Right forelimb (tissue), 1 donor: ENCODE measurements around the gene SP7.
"Not testable (repeated sequence)": the region's sequence is repeated elsewhere in the genome, so short reads cannot be mapped to it uniquely, and the experiment has no call there.

Experiments
- DNase-seq: peaks from one replicate; pipeline ENCODE4 v3.0.0-alpha.2; 2018

Gene SP7

GRCh38 chr12:53345486-53346188 is 9.5 kb upstream of the SP7 start:
- peak; percentile 77 for DNase-seq

GRCh38 chr12:53344824-53345485 is 8.8 kb upstream of the SP7 start:
- DNase-seq = peak; percentile 90

- DNase-seq = no peak
Measured at GRCh38 chr12:53344487-53344823, 8.3 kb upstream of the SP7 start.

GRCh38 chr12:53343969-53344368 is 7.8 kb upstream of the SP7 start:
- no peak for DNase-seq

DNA sequence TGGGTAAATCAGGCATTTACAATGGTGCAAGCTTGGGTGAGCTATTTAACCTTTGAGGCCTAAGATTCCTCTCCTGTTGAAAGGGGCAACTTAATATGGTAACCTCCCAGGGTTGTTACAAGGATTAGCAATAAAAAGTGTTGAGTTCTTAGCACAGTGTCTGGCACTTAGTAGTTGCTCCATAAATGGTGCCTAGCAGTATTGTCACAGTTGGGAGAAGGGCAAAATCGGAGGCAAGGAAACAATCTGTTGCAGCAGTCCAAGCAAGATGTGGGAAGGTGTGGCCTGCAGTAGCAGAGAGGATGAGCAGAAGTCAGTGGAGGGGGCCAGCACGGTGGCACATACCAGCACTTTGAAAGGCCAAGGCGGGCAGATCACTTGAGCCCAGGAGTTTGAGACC is 7.3 kb upstream of the SP7 start:
- no peak for DNase-seq

DNA sequence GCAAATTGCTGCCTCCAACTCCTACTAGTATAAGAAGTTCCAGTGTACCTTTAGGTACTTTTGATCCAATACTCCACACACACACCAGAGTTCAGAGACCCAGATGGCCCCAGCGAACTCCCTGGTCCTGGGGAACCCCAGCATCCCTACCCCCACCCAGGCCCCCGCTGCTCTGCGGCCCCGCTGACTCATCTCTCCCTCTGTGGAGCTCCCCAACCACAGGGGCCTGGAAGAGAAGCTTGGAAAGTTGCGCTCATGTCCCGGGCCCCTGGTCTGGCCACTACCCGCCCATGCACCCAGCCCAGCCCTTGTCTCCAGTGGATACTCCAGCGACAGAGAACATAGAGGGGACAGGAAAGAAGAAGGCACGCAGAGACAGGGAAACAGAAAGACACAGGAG is 4.2 kb upstream of the SP7 start:
- DNase-seq = no peak

DNA sequence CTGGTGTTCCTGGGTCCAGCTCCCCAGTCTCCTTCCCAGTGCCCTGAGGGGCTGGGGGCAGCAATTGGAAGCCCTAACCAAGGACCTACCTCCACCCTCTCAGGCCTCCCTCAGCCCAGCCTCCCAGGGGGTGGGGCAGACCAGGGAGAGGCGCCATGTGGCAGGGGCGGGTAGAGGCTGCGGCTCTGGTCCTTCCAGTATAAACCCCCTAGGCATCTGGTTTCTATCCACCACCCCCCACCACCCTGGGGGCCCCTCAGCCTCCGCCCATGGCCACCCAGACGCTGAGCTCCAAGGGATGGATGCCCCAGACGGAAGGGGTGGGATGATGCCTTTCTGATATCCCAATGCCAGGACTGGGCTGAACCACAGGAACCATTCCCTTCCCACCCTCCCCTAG is 2.8 kb upstream of the SP7 start:
- no peak for DNase-seq

DNA sequence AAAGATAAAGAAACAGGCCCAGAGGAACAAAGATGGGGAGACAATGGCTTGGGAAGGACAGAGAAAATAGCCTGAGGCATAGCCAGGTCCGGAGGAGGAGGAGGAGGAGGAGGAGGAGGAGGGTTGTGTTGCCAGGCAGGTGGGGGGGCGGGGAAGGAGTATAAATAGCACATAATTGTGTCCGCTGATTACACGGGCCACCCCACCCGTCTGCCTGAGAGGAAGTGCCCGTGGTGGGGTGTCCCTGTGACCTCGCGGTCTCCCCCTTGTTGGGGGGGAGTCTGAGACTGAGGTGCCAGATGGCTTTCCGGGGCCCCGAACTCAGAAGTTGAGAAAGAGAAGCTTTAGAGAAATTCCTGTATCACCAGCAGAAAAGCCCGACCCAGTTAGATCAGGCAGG is 1.9 kb upstream of the SP7 start:
- DNase-seq = no peak

DNA sequence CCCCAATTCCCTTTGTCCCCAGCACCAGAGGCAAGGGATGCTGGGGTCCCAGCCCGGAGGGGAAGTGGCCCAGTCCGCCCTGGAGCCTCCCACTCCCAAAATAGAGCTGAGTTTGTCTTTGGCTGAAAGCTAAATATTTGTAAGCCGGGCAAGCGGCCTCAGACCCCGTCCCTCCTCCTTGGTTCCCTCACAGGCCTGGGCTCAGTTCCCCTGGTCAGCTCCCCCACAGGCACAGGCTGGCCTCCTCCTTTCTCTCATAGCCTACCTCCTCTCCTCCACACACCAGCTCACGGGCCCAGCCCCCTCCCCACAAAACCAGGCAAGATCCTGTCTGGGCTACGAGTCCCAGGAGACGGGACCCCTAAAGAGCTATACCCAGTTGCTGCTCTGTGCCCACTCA is 1.3 kb downstream of the SP7 start:
- DNase-seq = no peak

DNA sequence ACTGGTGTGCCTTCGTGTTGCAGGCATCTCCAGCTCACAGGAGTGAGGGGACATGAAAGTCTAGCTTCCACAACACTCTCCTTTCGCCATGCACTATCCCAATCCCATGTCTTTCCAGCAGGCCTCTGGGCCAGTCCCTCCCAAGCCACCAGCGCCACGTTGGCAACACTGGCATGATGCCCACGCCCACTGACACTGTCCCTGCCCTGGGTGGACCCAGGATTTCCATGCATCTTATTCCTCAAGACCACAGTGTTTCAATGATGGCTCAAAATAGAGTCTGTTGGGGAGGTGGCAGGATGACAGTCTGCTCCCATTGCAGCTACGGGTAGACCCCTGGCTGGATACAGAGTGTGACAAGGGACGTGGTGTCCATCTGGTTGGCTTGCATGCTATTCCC is 2.3 kb downstream of the SP7 start:
- no peak for DNase-seq

GRCh38 chr12:53333289-53333688 is 2.9 kb downstream of the SP7 start:
- DNase-seq = no peak

DNA sequence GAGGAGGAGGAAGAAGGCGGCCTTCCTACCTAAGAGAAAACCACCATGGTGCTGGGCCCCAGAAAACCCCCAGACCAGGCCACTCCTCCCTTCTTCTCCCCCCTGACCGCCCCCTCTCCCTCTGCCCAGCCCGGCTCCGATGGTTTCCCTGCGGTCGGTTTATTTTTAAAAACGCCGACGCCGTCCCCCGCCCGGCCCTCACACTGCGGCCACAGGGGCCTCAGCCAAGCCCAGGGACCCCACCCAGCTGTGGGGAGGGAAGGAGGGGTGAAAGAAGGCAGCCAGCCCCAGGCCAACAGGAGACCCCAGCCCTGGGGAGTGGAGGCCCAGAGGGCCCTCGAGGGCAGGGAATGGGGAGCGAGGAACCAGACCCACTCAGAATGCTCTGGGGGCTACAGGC is 3.4 kb downstream of the SP7 start:
- no peak for DNase-seq

DNA sequence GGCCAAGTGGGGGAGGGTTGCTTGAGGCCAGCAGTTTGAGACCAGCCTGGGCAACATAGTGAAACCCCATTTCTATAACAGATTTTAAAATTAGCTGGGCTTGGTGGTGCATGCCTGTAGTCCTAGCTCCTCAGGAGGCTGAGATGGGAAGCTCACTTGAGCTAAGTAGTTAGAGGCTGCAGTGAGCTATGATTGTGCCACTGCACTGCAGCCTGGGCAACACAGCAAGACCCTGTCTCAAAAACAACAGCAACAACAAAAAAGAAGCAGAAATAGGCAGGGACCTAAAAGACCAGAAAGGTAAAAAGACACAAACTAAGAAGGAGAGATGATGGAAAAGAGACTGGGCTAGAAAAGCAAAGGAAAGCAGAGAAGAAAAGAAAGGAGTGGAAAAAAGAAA is 3.8 kb downstream of the SP7 start:
- DNase-seq = not testable (repeated sequence)

DNA sequence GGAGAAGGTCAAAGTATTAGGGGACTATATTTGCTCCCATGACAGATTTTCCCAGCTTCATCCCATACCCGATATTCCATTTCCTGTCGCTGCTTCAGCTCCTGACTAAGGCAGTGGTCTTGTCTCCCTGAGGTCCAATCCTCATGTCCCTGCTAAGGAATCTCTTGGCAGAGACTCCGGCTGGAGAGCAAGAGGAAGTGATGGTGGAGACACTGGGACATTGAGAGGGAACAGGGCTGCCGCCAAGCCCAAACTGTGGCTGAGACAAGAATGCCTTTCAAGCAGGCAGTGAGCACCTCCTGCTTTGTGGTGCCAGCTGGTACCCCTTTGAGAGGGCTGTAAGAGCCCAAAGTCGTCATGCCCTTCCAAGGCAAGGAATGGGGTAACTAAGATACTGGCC is 5.5 kb downstream of the SP7 start:
- DNase-seq = no peak

DNA sequence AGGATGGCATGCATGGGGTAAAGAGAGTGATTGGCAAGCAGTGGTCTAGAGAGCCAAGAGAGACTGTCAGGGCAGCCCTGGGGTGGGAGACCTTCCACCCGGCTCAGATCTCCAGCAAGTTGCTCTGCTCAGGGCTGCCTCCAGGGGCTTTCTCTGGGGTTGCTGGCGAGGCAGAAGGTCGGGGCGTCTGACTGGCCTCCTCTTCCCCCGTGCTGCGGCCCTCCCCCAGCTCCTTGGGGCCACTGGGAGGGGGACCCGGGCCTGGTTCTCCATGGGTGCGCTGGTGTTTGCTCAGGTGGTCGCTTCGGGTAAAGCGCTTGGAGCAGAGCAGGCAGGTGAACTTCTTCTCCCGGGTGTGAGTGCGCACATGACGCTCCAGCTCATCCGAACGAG is 8.1 kb downstream of the SP7 start:
- DNase-seq = no peak

DNA sequence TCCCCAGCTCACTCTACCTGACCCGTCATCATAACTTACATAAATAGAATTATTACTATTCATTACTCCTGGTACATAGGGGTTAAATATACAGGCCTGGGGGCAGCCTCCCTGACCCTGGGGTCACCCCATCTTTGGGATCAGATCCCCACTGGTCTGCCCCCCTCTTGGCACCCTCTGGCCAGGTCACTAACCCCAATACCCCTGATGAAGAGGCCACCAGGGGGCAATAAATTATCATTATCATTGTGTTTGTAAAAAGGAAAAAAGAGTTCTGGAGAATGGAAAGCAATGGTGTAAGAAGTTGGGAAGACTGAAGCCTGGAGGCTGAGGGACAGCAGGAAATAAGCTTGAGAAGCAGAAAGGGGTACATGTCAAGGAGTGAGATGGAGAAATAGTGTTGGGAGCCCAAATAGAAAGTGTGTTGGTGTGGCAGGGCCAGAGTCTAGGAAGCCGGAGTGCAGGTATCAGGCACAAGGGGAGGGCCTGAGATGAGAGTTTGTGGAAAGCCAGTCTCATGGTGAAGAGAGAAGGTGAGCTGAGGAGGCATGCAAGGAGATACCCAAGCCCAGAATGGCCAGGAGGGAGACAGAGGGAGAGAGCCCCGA is 8.6 kb downstream of the SP7 start:
- no peak for DNase-seq

DNA sequence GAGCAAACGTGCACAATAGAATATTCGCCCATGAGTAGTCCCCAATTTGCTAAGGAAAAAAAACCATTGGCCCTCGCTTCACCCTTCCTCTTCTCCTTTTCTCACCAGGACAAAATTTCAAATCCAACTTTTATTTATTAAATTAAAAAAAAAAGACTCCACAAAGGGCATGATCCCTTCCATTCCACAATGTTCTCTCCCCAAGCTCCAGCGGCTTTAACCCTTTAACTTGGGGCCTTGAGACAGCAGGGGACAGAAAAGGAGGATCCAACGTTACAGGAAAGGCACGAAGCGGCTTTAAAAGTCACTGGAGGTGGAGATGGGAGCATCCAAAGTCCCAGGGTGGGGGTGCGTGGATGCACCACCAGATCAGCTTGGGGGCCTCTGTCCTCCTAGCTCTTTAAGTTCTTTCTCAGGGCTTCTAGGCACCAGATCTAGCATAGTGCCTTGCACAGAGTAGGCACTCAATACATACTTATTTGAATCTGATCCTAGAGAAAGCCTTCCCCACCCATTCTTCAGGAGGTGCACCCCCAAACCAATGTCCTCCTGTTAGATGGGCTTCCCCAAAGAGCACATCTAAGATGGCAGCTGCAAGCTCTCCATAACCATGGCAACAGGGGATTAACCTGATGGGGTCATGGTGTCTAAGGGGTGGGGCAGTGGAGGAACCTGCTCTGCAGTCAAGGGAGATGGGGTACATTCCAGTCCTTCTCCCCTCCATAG is 9.5 kb downstream of the SP7 start:
- no peak for DNase-seq

DNA sequence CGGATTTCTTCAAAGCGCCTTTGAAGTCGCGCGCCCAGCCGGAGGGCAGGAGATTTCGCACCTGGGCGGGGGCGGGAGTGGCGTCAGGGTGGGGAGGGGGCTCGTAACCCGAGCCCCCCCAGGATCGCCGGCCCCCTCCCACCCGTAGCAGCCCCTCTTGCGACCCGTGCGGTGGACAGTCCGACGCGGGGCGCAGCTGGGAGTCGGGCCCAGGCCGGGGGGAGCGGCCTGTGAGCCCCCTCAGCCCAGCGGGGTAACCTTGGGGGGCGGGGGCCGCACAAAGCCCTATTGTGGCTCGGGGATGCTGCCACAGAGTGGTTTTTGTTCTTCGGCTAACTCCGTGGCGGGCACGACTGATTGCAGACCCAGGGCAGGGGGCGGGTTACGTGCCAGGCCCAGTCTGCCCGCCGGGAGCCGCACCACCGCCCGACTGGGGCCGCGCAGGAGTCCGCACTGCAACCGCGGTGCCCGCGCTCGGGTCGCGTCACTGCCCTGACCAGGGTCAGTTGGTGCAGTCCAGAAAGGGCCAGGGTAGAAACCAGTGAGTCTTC is 10.6 kb downstream of the SP7 start:
- DNase-seq = peak; percentile 77

DNA sequence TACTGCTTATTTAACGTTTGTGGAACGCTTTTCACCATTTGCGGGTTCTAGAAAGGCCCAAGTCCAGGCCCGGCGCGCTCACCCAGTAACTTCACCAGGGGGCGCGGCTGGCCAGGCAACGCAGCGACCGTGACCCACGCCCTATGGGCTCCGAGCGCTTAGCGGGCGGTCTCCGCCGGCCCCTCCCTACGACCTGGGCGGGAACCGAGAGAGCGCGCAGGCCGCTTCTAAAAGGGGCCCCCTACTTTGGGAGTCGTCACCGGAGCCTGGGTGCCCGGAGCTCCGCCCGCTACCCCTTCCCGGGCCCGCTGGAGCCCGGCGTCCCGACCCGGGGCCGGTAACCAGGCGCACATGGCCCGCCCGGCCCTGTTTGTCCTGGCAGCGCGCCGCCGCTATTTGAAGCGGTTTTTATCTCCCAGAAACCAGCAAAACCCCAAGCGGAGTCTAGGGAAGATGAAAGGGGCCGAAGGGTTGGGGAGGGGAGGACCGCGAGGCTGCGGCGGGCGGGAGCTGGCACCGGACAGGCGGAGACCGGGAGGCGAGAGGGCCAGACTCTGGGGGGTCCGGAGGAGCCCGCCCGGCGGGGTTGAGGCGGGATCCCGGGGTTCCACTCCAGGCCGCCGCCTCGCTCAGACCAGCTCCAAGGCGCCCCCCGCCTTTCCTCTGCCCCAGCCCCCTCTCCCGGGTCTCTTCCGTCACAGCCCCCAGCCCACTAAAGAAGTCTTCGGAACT is 11.2 kb downstream of the SP7 start:
- DNase-seq = peak; percentile 94

- no peak for DNase-seq
Measured at GRCh38 chr12:53324113-53324778, 11.9 kb downstream of the SP7 start.

DNA sequence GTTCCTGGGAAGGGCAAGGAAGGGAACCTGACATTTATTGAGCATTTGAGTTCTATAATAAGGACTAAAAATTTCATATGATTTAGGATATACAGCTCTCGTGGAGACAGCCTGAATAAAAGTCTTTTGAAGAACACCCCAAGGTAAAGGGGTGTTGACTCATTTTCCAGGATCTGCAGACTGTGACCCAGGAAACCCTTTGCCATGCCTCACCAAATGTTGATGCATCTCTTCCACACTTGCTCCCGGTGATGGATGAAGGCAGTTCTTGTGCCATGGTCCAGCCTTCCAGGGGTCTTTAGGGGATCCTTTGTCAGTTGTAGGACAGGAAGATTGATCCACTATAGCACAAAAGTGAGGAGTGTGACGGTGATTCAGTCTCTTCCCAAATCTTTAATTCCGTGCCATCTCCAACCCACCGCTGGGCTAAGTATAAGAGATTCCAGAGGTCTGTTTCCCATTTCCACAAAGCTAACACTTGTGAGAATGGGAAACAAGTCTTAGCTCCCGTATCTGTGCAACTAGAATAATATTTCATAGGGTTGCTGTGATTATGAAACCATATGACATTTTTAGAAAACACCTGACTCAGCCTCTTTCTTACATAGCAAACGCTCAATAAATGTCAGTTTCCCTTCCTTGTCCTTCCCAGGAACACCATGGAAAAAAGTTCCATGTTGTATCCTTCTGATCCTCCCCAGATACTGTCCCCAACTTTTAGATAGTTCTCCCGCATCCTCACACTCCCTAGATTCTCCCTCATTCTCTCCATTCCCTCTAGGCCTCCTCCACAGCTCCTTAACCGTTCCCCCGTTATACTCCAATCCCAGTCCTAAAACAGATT is 15.6 kb downstream of the SP7 start:
- DNase-seq = no peak
